HEK293T (cell line): ENCODE measurements around the gene EGFR.

Experiments
- BHLHE40 ChIP-seq: fragments of 450-650 bp; IDR thresholded peaks from 2 replicates; pipeline ENCODE4 v1.6.1; 2016; ENCODE audit warnings: mild to moderate bottlenecking, moderate library complexity, borderline replicate concordance
- ELF4 ChIP-seq: fragments of 450-650 bp; IDR thresholded peaks from 2 replicates; pipeline ENCODE4 v1.6.1; 2017; ENCODE audit warnings: antibody characterized with exemption
- FOXK2 ChIP-seq: fragments of 450-650 bp; IDR thresholded peaks from 2 replicates; pipeline ENCODE4 v1.6.1; 2016; ENCODE audit warnings: mild to moderate bottlenecking
- HDGF ChIP-seq: fragments of 450-650 bp; IDR thresholded peaks from 2 replicates; pipeline ENCODE4 v1.6.1; 2017; ENCODE audit warnings: antibody characterized with exemption, borderline replicate concordance
- LEF1 ChIP-seq: fragments of 450-650 bp; IDR thresholded peaks from 2 replicates; pipeline ENCODE4 v1.6.1; 2017; ENCODE audit warnings: mild to moderate bottlenecking, borderline replicate concordance
- SP1 ChIP-seq: fragments of 450-650 bp; IDR thresholded peaks from 2 replicates; pipeline ENCODE4 v1.6.1; 2017
- TARDBP ChIP-seq: fragments of 450-650 bp; IDR thresholded peaks from 2 replicates; pipeline ENCODE4 v1.6.1; 2016
- TF ChIP-seq, protein P1 (sequence below): fragments of 450-650 bp; IDR thresholded peaks from 2 replicates; pipeline ENCODE4 v1.6.1; 2016

DNA sequence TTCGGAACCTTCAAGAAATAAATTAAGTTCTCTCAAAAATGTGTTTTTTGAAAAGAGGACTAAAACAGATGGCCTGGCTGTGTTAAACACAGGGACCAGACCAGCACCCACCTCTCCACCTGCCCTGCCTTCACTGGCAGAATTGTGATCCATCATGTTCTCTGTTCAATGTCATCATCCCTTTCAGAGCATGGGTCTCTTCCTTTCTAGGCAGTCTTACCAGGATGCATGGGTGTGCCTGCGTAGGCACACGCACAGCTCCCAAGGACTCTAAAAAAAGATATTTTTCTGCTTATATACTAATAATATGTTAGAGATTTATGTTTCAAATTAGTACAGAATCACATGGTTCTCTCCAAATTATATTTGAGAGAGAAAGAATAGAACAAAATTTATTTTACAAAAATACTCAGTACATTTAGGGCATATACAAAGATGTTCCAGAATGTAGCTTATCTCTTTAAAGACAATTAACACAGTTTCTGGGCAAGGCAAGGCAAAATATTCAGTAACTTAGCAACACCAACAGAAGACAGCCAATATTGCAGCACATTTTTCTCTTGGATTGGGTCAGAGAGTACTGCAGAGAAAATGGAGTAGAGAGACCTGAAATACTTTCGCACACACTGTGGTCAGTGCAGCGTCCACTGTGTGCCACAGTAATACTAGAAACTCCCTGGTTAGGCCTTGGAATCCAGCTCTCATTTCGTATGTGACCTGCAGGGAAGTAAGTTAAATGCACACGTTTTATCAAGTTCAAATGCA is 52.8 kb downstream of the EGFR start:
- TF ChIP-seq, protein P1, sequence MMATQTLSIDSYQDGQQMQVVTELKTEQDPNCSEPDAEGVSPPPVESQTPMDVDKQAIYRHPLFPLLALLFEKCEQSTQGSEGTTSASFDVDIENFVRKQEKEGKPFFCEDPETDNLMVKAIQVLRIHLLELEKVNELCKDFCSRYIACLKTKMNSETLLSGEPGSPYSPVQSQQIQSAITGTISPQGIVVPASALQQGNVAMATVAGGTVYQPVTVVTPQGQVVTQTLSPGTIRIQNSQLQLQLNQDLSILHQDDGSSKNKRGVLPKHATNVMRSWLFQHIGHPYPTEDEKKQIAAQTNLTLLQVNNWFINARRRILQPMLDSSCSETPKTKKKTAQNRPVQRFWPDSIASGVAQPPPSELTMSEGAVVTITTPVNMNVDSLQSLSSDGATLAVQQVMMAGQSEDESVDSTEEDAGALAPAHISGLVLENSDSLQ: no peak
- no peak for TF ChIP-seq BHLHE40
- TF ChIP-seq HDGF: no peak
- no peak for TF ChIP-seq ELF4
- no peak for TF ChIP-seq SP1
- no peak for TF ChIP-seq TARDBP
- TF ChIP-seq FOXK2: no peak
- no peak for TF ChIP-seq LEF1
